ENCODE data around the gene CCZ1B.
"Not testable (repeated sequence)": the region's sequence is repeated elsewhere in the genome, so short reads cannot be mapped to it uniquely, and the experiment has no call there.

DNA sequence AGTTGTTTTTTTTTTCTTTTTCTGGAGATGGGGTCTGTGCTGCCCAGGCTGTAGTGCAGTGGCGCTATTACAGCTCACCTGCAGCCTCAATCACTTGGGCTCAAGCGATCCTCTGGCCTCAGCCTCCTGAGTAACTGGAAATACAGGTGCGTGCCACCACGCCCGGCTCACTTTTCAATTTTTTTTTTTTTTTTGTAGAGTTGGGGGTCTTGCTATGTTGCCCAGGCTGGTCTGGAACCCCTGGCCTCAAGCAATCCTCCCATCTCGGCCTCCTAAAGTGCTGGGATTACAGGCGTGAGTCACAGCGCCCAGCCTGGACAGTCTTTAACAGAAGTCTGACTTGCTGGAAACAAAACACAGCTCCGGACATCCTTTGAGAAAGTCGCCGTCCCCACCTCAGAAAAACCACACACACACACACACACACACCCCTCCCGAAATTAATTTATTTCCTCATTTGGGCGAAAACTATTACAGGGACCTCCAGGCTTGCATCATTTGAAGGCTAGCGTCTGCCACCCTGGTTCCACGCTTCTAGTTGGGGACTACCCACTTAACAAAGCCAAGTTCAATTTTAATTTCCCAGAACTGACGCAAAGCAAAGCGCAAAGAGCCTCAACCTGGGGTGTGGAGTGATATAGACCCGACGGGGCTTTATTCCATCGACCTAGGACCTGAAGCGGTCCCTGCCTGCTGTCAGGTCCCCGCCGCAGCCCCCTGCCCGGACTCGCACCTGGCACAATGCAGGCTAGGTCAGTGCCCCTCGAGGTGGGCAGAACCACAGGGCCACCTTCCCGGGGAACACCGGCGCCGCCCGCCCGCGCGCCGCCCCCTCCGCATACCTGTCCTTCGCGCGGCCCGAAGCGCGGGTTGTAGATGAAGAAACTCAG, 594 bp downstream of the CCZ1B start:
- TF ChIP-seq, protein P1, sequence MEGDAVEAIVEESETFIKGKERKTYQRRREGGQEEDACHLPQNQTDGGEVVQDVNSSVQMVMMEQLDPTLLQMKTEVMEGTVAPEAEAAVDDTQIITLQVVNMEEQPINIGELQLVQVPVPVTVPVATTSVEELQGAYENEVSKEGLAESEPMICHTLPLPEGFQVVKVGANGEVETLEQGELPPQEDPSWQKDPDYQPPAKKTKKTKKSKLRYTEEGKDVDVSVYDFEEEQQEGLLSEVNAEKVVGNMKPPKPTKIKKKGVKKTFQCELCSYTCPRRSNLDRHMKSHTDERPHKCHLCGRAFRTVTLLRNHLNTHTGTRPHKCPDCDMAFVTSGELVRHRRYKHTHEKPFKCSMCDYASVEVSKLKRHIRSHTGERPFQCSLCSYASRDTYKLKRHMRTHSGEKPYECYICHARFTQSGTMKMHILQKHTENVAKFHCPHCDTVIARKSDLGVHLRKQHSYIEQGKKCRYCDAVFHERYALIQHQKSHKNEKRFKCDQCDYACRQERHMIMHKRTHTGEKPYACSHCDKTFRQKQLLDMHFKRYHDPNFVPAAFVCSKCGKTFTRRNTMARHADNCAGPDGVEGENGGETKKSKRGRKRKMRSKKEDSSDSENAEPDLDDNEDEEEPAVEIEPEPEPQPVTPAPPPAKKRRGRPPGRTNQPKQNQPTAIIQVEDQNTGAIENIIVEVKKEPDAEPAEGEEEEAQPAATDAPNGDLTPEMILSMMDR (conservative IDR thresholded peaks at IDR 0.05), result not testable (repeated sequence)
- TF ChIP-seq EZH2 (IDR thresholded peaks at IDR 0.05; ENCODE audit: low read depth), result not testable (repeated sequence)
